Smooth muscle cell (in vitro differentiated cells): ENCODE results near the gene ZNF746. TPM values are rescaled to one million over a fixed set of nuclear protein-coding genes. Genes with fewer than 3 reads are reported as not detected.

ENCODE experiments used
- DNase-seq: peaks from one replicate; lab custom pipeline; 2025; ENCODE audit not compliant: unreplicated experiment; lab: John Stamatoyannopoulos, UW
- H2AFZ ChIP-seq: fragments of 200-600 bp; sonication (generic); 2 replicates; pipeline ENCODE4 v1.6.0; 2016; ENCODE audit warnings: antibody characterized with exemption, low read depth, mild to moderate bottlenecking
- H3F3A ChIP-seq: fragments of 200-600 bp; sonication (generic); 2 replicates; pipeline ENCODE4 v1.6.0; 2017; ENCODE audit warnings: antibody characterized with exemption, low read depth
- H3K27ac ChIP-seq: fragments of 200-600 bp; sonication (generic); 2 replicates; pipeline ENCODE4 v1.5.1; 2016; ENCODE audit warnings: low read depth, mild to moderate bottlenecking
- H3K27me3 ChIP-seq: fragments of 200-600 bp; sonication (generic); 2 replicates; pipeline ENCODE4 v1.6.1; 2016; ENCODE audit warnings: low read depth, mild to moderate bottlenecking
- H3K36me3 ChIP-seq: fragments of 200-600 bp; sonication (generic); 2 replicates; pipeline ENCODE4 v1.5.1; 2016; ENCODE audit warnings: low read depth
- H3K4me1 ChIP-seq: fragments of 200-600 bp; sonication (generic); 2 replicates; pipeline ENCODE4 v1.5.1; 2016; ENCODE audit warnings: low read depth
- H3K4me2 ChIP-seq: fragments of 200-600 bp; sonication (generic); 2 replicates; pipeline ENCODE4 v1.6.0; 2016; ENCODE audit warnings: mild to moderate bottlenecking
- H3K4me3 ChIP-seq: fragments of 200-600 bp; sonication (generic); 2 replicates; pipeline ENCODE4 v1.5.1; 2016; ENCODE audit warnings: mild to moderate bottlenecking
- H3K79me2 ChIP-seq: fragments of 200-600 bp; sonication (generic); 2 replicates; pipeline ENCODE4 v1.6.0; 2016; ENCODE audit warnings: low read depth, mild to moderate bottlenecking
- H3K9ac ChIP-seq: fragments of 200-600 bp; sonication (generic); 2 replicates; pipeline ENCODE4 v1.6.0; 2016; ENCODE audit warnings: low read depth
- H3K9me3 ChIP-seq: fragments of 200-600 bp; sonication (generic); replicated peaks from 2 replicates; pipeline ENCODE4 v1.5.1; 2016; ENCODE audit warnings: low read depth
- H4K20me1 ChIP-seq: fragments of 200-600 bp; sonication (generic); 2 replicates; pipeline ENCODE4 v1.6.0; 2016; ENCODE audit warnings: low read depth
- WGBS: methylation state at CpG from one replicate; pipeline ENCODE4 v1.1.7; 2016; ENCODE audit warnings: low lambda C conversion rate; 5-methylcytosine and 5-hydroxymethylcytosine counted together
- polyA plus RNA-seq: library from polyadenylated mRNA; unstranded; fragments of >200 nt; fragmentation: Nextera tagmentation; extraction: Ambion mirVana; gene quantifications from 2 replicates; pipeline ENCODE4 v1.2.1, GENCODE V29; 2016
- total RNA-seq: library from RNA; depleted of rRNA; stranded (reverse); fragments of >200 nt; gene quantifications from 2 replicates; pipeline ENCODE4 v1.2.3, GENCODE V29; 2014
- TF ChIP-seq, protein P1 (sequence below): fragments of 200-600 bp; sonication (generic); IDR thresholded peaks from 2 replicates; pipeline ENCODE4 v1.5.1; 2017; ENCODE audit warnings: borderline replicate concordance, mild to moderate bottlenecking, antibody characterized with exemption; ENCODE audit not compliant: insufficient read depth, poor library complexity, severe bottlenecking

The ZNF746 gene
- total and polyA plus RNA-seq, 2 experiments from 2014 or later: 14.2 to 17.2 TPM

DNA sequence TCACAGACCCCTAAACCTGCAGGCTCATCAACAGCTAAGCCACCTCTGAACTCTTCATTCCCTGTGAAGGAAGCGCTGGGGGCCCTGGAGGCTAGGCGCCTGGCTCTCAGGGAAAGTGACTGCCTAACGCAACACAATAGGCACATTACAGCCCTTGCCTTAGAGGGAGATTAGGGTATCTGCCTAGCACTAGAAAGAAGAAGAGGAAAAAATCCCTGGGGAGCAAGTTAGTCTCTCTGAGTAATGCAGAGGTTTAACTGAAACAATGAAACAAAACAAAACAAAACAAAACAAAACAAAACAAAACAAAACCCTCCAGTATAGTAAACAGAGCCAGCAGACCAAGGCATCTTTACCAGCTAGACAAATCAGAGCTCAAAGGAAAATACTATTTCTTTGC, 39.4 kb downstream of the ZNF746 start:
- WGBS: 96% methylated on average over 3 of the region's 3 CpGs
- DNase-seq: no peak
- H3K9ac ChIP-seq: no peak overlapping the region
- H4K20me1 ChIP-seq: peaks cover 11% of the 10 kb centered on the region
- H3K4me1 ChIP-seq: peaks cover 16% of the 10 kb centered on the region
- no peak overlapping the region for H3K27ac ChIP-seq
- H3K9me3 ChIP-seq: no peaks in the 10 kb centered on the region
- no peak overlapping the region for H3K4me3 ChIP-seq
- H2AFZ ChIP-seq: no peak overlapping the region
- TF ChIP-seq, protein P1, sequence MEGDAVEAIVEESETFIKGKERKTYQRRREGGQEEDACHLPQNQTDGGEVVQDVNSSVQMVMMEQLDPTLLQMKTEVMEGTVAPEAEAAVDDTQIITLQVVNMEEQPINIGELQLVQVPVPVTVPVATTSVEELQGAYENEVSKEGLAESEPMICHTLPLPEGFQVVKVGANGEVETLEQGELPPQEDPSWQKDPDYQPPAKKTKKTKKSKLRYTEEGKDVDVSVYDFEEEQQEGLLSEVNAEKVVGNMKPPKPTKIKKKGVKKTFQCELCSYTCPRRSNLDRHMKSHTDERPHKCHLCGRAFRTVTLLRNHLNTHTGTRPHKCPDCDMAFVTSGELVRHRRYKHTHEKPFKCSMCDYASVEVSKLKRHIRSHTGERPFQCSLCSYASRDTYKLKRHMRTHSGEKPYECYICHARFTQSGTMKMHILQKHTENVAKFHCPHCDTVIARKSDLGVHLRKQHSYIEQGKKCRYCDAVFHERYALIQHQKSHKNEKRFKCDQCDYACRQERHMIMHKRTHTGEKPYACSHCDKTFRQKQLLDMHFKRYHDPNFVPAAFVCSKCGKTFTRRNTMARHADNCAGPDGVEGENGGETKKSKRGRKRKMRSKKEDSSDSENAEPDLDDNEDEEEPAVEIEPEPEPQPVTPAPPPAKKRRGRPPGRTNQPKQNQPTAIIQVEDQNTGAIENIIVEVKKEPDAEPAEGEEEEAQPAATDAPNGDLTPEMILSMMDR: no peak
- peaks cover 31% of the 10 kb centered on the region for H3K79me2 ChIP-seq
- H3K36me3 ChIP-seq: no peaks in the 10 kb centered on the region
- H3F3A ChIP-seq: no peaks in the 10 kb centered on the region
- H3K27me3 ChIP-seq: no peaks in the 10 kb centered on the region
- peak overlapping the region; percentile 93 for H3K4me2 ChIP-seq

DNA sequence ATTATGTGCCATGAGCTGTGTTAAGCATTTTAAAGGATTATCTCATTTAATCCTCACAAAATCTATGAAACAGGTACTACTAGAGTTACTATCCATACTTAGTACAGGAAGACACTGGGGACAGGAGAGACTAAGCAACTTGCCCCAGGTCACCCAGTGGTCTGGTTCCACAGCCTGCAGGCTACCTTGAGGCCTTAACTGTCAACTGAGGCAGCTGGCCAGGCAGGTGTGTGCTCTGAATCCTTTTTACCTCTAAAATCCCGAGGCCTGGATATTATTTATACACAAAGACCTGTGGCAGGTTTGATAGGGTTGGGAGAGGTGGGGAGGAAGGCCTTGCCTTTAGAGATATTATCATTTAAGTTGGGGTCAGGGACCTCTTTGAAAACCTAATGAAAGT, 39.8 kb downstream of the ZNF746 start:
- Histone ChIP-seq H3F3A (no peaks in the 10 kb centered on the region), H3K79me2 (peaks cover 31% of the 10 kb centered on the region), H4K20me1 (peaks cover 11% of the 10 kb centered on the region), H3K4me3 (no peak overlapping the region), H3K9ac (no peak overlapping the region), H3K4me1 (peaks cover 16% of the 10 kb centered on the region), H3K36me3 (no peaks in the 10 kb centered on the region), H3K4me2 (no peak overlapping the region), H2AFZ (no peak overlapping the region), H3K27ac (no peak overlapping the region), H3K27me3 (no peaks in the 10 kb centered on the region), H3K9me3 (no peaks in the 10 kb centered on the region)
- whole genome bisulfite sequencing: 86% methylated on average over 1 of the region's 1 CpG
- no peak for DNase-seq
- TF ChIP-seq, protein P1: no peak

DNA sequence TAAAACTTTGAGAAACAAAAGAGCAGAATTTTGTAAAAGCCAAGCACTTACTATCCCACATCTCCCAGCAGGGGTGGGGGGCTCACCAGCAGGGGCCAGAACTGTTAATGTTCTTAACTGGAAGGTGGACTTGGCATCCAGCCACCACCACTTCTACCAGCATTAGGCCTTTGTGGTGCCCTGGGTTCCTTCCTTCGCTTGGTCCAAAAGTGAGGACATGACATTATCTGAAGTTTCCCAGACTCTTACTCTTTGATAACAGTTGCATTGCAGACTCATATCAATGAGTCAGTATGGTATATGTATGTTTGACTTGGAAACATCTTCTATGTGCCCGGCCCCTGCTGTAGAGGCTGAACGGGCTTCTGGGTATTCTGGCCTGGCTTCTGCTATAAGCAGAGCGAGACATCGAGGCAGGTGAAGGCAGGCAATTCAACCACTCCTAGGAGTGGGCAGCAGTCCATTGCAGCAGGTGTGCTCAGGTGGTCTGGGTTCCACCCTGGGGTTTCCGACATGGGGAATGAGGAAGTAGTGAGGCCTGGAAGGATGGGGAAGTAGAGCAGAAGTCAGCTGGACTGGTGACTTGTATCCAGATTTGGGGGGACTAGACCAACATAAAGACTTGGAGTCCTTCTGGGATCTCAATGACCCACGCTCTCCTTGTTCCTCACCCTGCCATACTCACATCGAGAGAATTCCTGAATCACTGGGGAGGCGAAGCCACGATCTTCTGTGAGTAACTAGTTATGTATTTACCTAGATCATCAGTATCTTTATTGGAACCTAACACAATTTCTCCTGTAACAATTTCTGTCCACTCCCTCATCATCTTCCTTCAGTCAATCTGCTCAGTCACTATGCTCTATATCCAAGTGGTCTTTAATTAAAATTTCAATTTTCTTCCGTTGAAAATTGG, 40.8 kb downstream of the ZNF746 start:
- H3K4me2 ChIP-seq: no peak overlapping the region
- DNase-seq: no peak
- H2AFZ ChIP-seq: no peak overlapping the region
- no peaks in the 10 kb centered on the region for H3F3A ChIP-seq
- WGBS: 96% methylated on average over 11 of the region's 11 CpGs
- no peaks in the 10 kb centered on the region for H3K36me3 ChIP-seq
- no peaks in the 10 kb centered on the region for H3K9me3 ChIP-seq
- TF ChIP-seq, protein P1: no peak
- no peaks in the 10 kb centered on the region for H3K27me3 ChIP-seq
- H3K9ac ChIP-seq: no peak overlapping the region
- H4K20me1 ChIP-seq: peaks cover 11% of the 10 kb centered on the region
- H3K79me2 ChIP-seq: peaks cover 31% of the 10 kb centered on the region
- no peak overlapping the region for H3K4me3 ChIP-seq
- no peak overlapping the region for H3K27ac ChIP-seq
- peaks cover 16% of the 10 kb centered on the region for H3K4me1 ChIP-seq
